GF-D8 (cell line): ENCODE results near the gene WWOX.

ENCODE experiments used
- DNase-seq: peaks from one replicate; lab custom pipeline; 2025; lab: John Stamatoyannopoulos, UW

Gene WWOX

GRCh38 chr16:78800523-78800922 is 701.1 kb downstream of the WWOX start:
- no peak for DNase-seq

- DNase-seq, result no peak
Observed at GRCh38 chr16:78804058-78804735, 704.7 kb downstream of the WWOX start.

- DNase-seq, result no peak
Observed at GRCh38 chr16:78805556-78805955, 706.1 kb downstream of the WWOX start.

- DNase-seq, result no peak
Observed at GRCh38 chr16:78811247-78811646, 711.8 kb downstream of the WWOX start.

GRCh38 chr16:78812582-78812981 is 713.1 kb downstream of the WWOX start:
- no peak for DNase-seq

- DNase-seq, result no peak
Observed at GRCh38 chr16:78813661-78814311, 714.3 kb downstream of the WWOX start.

- DNase-seq, result no peak
Observed at GRCh38 chr16:78815713-78816112, 716.3 kb downstream of the WWOX start.

- DNase-seq, result no peak
Observed at GRCh38 chr16:78816499-78817195, 717.2 kb downstream of the WWOX start.

GRCh38 chr16:78817200-78817739 is 717.8 kb downstream of the WWOX start:
- DNase-seq, result no peak

- no peak for DNase-seq
Observed at GRCh38 chr16:78821335-78821734, 721.9 kb downstream of the WWOX start.

- DNase-seq, result no peak
Observed at GRCh38 chr16:78822509-78822908, 723.1 kb downstream of the WWOX start.

GRCh38 chr16:78823027-78823426 is 723.6 kb downstream of the WWOX start:
- no peak for DNase-seq

GRCh38 chr16:78829280-78829679 is 729.8 kb downstream of the WWOX start:
- no peak for DNase-seq

GRCh38 chr16:78830599-78830998 is 731.1 kb downstream of the WWOX start:
- no peak for DNase-seq

- no peak for DNase-seq
Observed at GRCh38 chr16:78832100-78832499, 732.6 kb downstream of the WWOX start.

GRCh38 chr16:78836802-78837491 is 737.5 kb downstream of the WWOX start:
- DNase-seq, result no peak

- no peak for DNase-seq
Observed at GRCh38 chr16:78837706-78838105, 738.3 kb downstream of the WWOX start.

GRCh38 chr16:78838276-78838675 is 738.8 kb downstream of the WWOX start:
- no peak for DNase-seq

- no peak for DNase-seq
Observed at GRCh38 chr16:78842950-78843349, 743.5 kb downstream of the WWOX start.

GRCh38 chr16:78843978-78844377 is 744.5 kb downstream of the WWOX start:
- no peak for DNase-seq

- no peak for DNase-seq
Observed at GRCh38 chr16:78844682-78845081, 745.2 kb downstream of the WWOX start.

- no peak for DNase-seq
Observed at GRCh38 chr16:78851266-78851665, 751.8 kb downstream of the WWOX start.
